ENCODE measurements around the gene DPYSL4.

DNA sequence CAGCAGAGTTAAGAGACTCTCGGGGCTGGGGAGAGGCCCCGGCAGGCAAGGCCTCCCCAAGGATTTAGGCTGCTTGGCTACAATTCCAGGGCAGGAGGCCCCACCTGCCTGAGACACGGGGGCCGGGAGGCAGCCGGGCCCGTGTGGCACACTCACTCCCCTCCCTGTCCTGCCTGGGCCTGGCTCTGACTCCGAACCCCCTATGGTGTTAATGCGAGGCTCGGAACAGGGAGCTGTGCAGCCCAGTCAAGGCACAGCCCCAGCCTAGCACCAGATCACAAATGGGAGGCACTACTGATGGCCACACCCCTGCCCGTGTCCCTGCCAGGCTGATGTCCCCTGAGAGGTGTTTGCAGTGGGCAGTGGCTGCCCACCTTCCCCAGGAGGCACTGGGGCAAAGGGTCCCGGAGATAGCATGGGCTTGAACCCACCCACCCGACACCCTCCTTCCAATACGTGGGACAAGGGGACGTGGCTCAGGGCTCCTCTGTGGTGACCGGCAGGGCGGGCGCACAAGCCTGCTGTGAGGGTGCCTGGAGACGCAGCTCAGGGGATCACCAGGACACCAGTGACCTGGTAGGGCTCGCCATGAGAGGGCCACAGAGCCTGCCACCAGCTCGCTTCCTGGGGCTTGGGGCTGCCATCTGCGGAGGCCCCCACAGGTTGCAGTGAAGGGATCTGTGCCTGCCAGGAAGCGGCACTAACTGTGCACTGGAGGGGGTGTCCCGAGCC lies 37.0 kb downstream of the DPYSL4 start:
- TF ChIP-seq CTCF (IDR thresholded peaks at IDR 0.05) (no peak), POLR2A (IDR thresholded peaks at IDR 0.05) (no peak)
